ENCODE measurements around the gene COL24A1. TPM values are rescaled to one million over a fixed set of nuclear protein-coding genes. Genes with fewer than 3 reads are reported as not detected.
"Not testable (repeated sequence)": the region's sequence is repeated elsewhere in the genome, so short reads cannot be mapped to it uniquely, and the experiment has no call there.

Gene COL24A1
- total RNA-seq, 1 experiment from 2014 or later, result 3.2 TPM

DNA sequence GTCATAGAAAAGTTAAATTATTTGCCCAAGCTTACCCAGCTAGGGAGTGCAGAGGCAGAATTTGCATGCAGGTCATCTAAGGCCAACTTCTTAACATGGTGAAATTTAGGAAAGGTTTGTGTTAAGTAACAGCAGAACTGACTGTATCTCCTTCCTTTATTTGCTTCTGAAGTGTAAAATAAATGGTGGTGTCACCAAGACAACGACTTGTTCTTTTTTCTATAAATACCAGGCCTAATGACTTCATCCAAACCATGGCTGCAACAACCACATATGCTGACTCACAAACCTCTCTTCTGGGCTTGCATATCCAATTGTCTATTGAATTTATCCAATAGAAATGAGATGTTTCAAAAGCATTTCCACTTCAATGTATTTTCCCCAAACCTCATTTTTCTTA, 19.1 kb downstream of the COL24A1 start:
- no peaks in the 10 kb centered on the region for H3K27me3 ChIP-seq
- no peak overlapping the region for H3K27ac ChIP-seq
- no peaks in the 10 kb centered on the region; the same call in 1 of the 2 replicates for H3K4me1 ChIP-seq
- DNase-seq, result no peak
- H3K9me3 ChIP-seq (replicated peaks), result no peaks in the 10 kb centered on the region
- no peaks in the 10 kb centered on the region for H3K36me3 ChIP-seq
- no peak overlapping the region for H3K4me3 ChIP-seq

- H3K9me3 ChIP-seq (replicated peaks), result no peaks in the 10 kb centered on the region
- no peak for DNase-seq
- H3K36me3 ChIP-seq, result no peaks in the 10 kb centered on the region; the same call in 1 of the 2 replicates
- no peak overlapping the region for H3K27ac ChIP-seq
- H3K27me3 ChIP-seq, result no peaks in the 10 kb centered on the region
- no peak overlapping the region for H3K4me3 ChIP-seq
- H3K4me1 ChIP-seq, result no peaks in the 10 kb centered on the region
These were observed 37.3 kb downstream of the COL24A1 start for GRCh38 chr1:86119214-86119764.

- H3K9me3 ChIP-seq (replicated peaks), result no peaks in the 10 kb centered on the region
- no peak for DNase-seq
- H3K4me3 ChIP-seq, result no peak overlapping the region
- H3K36me3 ChIP-seq, result no peaks in the 10 kb centered on the region
- H3K4me1 ChIP-seq, result no peaks in the 10 kb centered on the region
- H3K27ac ChIP-seq, result no peak overlapping the region
- H3K27me3 ChIP-seq, result no peaks in the 10 kb centered on the region
These were observed 41.7 kb downstream of the COL24A1 start for GRCh38 chr1:86114816-86115400.

DNA sequence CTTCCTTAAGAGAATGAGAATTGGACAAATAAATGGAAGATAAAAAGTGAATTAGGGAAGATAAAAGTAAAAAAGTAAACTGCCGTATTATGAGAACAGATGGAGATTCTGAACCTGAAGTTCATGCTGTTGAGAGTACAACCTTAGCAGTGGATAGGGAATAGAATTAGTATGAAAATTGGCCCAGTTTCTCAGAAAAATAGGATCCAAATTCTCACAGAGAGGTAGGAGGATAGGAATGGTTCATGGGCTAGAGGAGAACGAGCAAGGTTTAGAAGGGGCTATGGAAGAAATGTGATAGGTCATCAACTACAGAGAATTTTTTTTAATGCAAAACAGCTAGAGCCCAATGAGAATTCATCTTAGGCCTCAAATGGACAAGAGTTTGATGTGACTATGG, 42.3 kb downstream of the COL24A1 start:
- Histone ChIP-seq H3K36me3 (no peaks in the 10 kb centered on the region), H3K4me3 (no peak overlapping the region), H3K9me3 (replicated peaks) (no peaks in the 10 kb centered on the region), H3K27ac (no peak overlapping the region), H3K27me3 (no peaks in the 10 kb centered on the region), H3K4me1 (no peaks in the 10 kb centered on the region)
- DNase-seq, result no peak

DNA sequence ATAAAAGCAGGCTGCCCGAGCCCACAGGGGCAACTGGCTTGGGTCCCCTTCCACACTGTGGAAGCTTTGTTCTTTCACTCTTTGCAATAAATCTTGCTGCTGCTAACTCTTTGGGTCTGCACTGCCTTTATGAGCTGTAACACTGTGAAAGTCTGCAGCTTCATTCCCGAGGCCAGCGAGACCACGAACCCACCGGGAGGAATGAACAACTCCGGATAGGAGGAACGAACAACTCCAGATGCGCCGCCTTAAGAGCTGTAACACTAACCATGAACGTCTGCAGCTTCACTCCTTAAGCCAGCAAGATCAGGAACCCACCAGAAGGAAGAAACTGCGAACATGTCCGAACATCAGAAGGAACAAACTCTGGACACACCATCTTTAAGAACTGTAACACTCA, 45.0 kb downstream of the COL24A1 start:
- not testable (repeated sequence) for H3K27ac ChIP-seq

DNA sequence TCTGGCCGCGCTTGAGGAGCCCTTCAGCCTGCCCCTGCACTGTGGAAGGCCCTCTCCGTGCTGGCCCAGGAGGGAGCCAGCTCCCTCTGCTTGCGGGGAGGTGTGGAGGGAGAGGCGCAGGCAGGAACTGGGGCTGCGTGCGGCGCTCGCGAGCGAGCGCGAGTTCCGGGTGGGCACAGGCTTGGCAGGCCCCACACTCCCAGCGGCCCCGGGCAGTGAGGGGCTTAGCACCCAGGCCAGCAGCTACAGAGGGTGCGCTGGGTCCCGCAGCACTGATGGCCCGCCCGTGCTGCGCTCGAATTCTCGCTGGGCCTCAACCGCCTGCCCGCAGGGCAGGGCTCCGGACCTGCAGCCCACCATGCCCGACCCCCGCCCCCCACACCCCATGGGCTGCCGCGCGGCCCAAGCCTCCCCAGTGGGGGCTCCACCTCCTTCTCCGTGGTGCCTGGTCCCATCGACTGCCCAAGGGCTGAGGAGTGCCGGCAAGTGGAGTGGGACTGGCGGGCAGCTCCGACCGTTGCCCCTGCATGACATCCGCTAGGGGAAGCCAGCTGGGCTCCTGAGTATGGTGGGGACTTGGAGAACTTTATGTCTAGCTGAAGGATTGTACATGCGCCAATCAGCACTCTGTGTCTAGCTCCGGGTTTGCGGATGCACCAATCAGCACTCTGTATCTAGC, 46.0 kb downstream of the COL24A1 start:
- Histone ChIP-seq H3K9me3 (replicated peaks) (no peaks in the 10 kb centered on the region), H3K4me1 (no peaks in the 10 kb centered on the region), H3K36me3 (no peaks in the 10 kb centered on the region), H3K4me3 (no peak overlapping the region), H3K27ac (no peak overlapping the region), H3K27me3 (no peaks in the 10 kb centered on the region)
- DNase-seq, result no peak

More for the DNA sequence above, 45.0 kb downstream of the COL24A1 start:
- not testable (repeated sequence) for H3K9me3 ChIP-seq (replicated peaks); H3K36me3 ChIP-seq; H3K4me1 ChIP-seq; DNase-seq; H3K4me3 ChIP-seq; H3K27me3 ChIP-seq

DNA sequence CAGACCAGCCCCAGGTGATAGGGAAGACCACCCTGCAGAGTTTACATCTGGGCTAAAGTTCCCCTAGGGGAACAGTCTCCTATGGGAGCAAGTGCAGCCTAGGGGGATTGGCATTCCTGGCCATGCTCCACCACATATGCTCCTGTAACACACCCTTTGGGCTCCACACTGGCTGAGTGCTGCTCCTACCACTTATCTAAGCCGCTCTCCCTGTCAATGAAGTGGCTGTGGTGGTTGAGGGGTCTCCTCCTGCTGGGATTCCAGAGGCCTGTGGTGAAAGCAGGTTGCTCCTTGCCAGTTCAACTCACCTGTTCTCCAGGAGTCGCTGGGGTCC, 51.1 kb downstream of the COL24A1 start:
- Histone ChIP-seq H3K4me3 (no peak overlapping the region), H3K9me3 (replicated peaks) (no peaks in the 10 kb centered on the region), H3K27ac (no peak overlapping the region), H3K4me1 (no peaks in the 10 kb centered on the region), H3K36me3 (no peaks in the 10 kb centered on the region), H3K27me3 (no peaks in the 10 kb centered on the region)
- DNase-seq, result no peak

GRCh38 chr1:86104606-86105532, 51.7 kb downstream of the COL24A1 start:
- Histone ChIP-seq H3K36me3 (no peaks in the 10 kb centered on the region), H3K4me1 (no peaks in the 10 kb centered on the region), H3K27me3 (no peaks in the 10 kb centered on the region), H3K27ac (no peak overlapping the region), H3K4me3 (no peak overlapping the region), H3K9me3 (replicated peaks) (no peaks in the 10 kb centered on the region)
- no peak for DNase-seq

DNA sequence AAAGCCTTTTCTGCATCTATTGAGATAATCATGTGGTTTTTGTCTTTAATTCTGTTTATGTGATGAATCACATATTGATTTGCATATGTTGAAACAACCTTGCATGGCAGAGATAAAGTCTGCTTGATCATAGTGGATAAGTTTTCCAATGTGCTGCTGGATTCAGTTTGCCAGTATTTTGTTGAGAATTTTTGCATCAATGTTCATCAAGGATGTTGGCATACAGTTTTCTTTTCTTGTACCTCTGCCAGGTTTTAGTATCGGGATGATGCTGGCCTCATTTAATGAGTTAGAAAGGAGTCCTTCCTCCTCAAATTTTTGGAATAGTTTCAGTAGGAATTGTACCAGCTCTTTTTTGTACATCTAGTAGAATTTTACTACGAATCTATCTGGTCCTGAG, 55.0 kb downstream of the COL24A1 start:
- no peak for DNase-seq
- Histone ChIP-seq H3K4me3 (no peak overlapping the region), H3K27ac (no peak overlapping the region)

DNA sequence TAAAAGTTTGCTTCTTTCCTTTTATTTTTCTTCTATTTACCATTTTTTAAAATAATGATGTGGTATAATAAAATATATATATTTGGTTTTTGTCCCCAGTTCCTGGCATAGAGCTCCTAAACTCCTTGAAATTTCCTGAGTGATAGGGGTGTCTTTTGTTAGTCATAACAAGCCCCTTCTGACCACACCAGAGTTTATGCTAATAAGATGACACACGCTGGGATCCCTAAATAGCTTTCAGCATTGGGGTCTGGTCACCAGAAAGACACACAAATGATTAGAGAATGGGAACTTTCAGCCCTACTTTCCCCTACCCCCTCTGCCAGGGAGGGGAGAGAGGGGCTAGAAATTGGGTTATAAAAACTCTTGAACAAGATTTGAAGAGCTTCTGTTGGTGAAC, 56.2 kb downstream of the COL24A1 start:
- no peak overlapping the region for H3K27ac ChIP-seq
- no peak overlapping the region for H3K4me3 ChIP-seq
- H3K27me3 ChIP-seq, result no peaks in the 10 kb centered on the region
- no peak for DNase-seq
- H3K9me3 ChIP-seq (replicated peaks), result no peaks in the 10 kb centered on the region
- H3K36me3 ChIP-seq, result no peaks in the 10 kb centered on the region
- H3K4me1 ChIP-seq, result no peaks in the 10 kb centered on the region

More for the DNA sequence above, 55.0 kb downstream of the COL24A1 start:
- H3K27me3 ChIP-seq, result no peaks in the 10 kb centered on the region
- no peaks in the 10 kb centered on the region for H3K36me3 ChIP-seq
- H3K9me3 ChIP-seq (replicated peaks), result no peaks in the 10 kb centered on the region
- no peaks in the 10 kb centered on the region for H3K4me1 ChIP-seq

- H3K27me3 ChIP-seq, result no peaks in the 10 kb centered on the region
- no peak overlapping the region for H3K4me3 ChIP-seq
These were observed 66.8 kb downstream of the COL24A1 start for GRCh38 chr1:86089765-86090164.

GRCh38 chr1:86085741-86086409, 70.7 kb downstream of the COL24A1 start:
- no peaks in the 10 kb centered on the region for H3K9me3 ChIP-seq (replicated peaks)
- no peaks in the 10 kb centered on the region for H3K4me1 ChIP-seq
- H3K4me3 ChIP-seq, result no peak overlapping the region
- no peaks in the 10 kb centered on the region for H3K36me3 ChIP-seq
- DNase-seq, result no peak
- H3K27ac ChIP-seq, result no peak overlapping the region
- no peaks in the 10 kb centered on the region for H3K27me3 ChIP-seq

More at GRCh38 chr1:86089765-86090164, 66.8 kb downstream of the COL24A1 start:
- no peak overlapping the region for H3K27ac ChIP-seq
- H3K4me1 ChIP-seq, result no peaks in the 10 kb centered on the region
- DNase-seq, result no peak
- H3K9me3 ChIP-seq (replicated peaks), result no peaks in the 10 kb centered on the region
- H3K36me3 ChIP-seq, result no peaks in the 10 kb centered on the region

- Histone ChIP-seq H3K27ac (no peak overlapping the region), H3K4me1 (no peaks in the 10 kb centered on the region), H3K36me3 (no peaks in the 10 kb centered on the region), H3K9me3 (replicated peaks) (no peaks in the 10 kb centered on the region), H3K27me3 (no peaks in the 10 kb centered on the region), H3K4me3 (no peak overlapping the region)
- no peak for DNase-seq
These were observed 71.6 kb downstream of the COL24A1 start for GRCh38 chr1:86084998-86085397.

GRCh38 chr1:86082183-86082582, 74.4 kb downstream of the COL24A1 start:
- Histone ChIP-seq H3K36me3 (no peaks in the 10 kb centered on the region), H3K9me3 (replicated peaks) (no peaks in the 10 kb centered on the region; the same call in 1 of the 2 replicates), H3K27me3 (no peaks in the 10 kb centered on the region), H3K27ac (no peak overlapping the region), H3K4me3 (no peak overlapping the region), H3K4me1 (no peaks in the 10 kb centered on the region)
- no peak for DNase-seq
